ENCODE measurements around the gene EAF1. TPM values are rescaled to one million over a fixed set of nuclear protein-coding genes. Genes with fewer than 3 reads are reported as not detected.
"Not testable (repeated sequence)": the region's sequence is repeated elsewhere in the genome, so short reads cannot be mapped to it uniquely, and the experiment has no call there.

Gene EAF1
- total RNA-seq (2014; rRNA removed; shearing (Covaris generic)), result 19.3 and 32.8 TPM in 2 replicates

DNA sequence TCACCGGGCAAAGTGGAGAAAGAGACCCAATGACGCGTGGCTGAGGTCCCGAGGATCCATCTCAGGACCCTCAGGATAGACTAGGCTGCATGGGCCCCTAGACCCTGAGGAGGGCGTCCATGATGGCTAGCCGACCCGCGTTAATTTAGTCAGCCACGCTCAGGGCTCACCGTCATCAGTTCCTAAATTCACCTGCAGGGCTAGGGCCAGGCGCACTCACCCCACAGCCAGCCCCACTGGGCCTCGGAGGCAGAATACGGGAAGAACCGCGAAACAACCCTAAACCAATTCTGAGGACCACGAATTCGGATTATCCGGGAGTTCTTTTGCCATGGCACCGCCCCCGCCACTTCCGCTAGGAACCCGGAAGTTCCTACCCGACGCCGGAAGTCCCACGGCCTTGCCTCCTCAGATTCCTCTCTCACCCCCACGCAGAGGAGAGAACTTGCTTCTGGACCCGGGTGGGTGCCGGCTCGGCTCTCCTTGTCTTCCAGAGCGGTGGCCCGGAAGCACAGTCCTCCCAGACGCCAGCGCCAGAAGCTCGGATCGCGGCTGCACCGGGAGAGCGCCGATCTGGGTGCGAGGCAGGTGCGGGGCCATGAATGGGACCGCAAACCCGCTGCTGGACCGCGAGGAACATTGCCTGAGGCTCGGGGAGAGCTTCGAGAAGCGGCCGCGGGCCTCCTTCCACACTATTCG lies at the start of gene EAF1, which contains the start of gene METTL6:
TSS of gene EAF1 (plus strand) at position 417 of the 699 bp plus-strand sequence. CDS start at position 599, 182 bp downstream.
TSS of gene METTL6 (minus strand) at position 363 of the 699 bp plus-strand sequence. CDS start 1,033 bp downstream, outside the sequence.
- DNase-seq (ENCODE audit: low read depth), result peak; percentile 78

GRCh38 chr3:15377961-15378791 lies 49.2 kb upstream of the EAF1 start:
- peak; percentile 94 for DNase-seq (ENCODE audit: low read depth)

DNA sequence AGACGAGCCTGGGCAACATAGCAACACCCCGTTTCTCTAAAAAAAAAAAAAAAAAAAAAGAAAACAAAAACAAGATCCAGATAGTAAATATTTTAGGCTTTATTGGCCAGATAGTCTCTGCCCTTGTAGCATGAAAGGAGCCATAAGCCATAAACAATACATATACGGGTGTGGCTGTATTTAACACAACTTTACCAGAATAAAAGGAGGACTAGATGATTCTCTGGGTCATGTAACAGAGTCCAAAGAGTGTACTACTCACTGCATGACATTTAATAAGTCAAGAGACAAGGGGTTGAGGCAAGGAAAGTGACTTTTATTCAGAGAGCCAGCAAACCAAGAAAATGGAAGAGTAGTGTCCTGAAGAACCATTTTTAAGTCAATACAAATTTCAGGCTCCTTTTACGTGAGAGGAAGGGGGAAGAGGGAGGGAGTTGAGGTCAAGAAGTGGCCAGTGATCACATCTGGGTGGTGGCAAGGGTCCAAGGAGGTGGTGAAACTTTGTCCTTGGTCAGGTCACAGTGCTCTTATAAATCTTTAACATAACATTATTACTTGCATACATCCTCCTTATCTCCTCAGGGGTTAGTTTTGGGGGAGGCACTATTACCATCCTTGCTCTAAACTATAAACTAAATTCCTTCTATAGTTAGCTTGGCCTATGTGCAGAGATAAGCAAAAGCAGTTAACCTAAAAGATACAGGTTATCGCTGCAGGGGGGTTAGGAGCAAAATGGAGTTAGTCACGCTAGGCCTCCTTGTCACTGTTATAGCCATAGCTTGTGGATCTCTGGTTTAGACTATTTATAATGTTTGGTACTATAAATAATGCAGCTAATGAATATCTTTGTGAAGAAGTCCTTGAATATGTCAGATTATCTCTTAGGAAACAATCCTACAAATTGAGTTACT lies 46.2 kb upstream of the EAF1 start:
- no peak for DNase-seq (ENCODE audit: low read depth)

DNA sequence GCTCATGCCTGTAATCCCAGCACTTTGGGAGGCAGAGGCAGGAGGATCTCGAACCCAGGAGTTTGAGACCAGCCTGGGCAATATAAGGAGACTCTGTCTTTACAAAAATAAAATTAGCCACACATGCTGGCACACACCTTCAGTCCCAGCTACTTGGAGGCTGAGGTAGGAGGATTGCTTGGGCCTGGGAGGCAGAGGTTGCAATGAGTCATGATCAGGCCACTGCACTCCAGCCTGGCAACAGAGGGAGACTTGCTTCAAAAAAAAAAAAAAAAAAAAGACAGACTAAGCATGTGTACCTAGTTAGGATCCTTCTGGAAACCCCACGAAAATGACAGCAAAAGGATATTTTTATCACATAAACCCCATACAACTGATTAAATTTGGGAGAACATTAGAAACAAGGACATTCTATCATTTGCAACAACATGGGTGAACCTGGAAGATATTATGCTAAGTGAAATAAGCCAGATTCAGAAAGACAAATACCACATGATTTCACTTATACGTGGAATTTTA lies 44.9 kb upstream of the EAF1 start:
- no peak for DNase-seq (ENCODE audit: low read depth)

DNA sequence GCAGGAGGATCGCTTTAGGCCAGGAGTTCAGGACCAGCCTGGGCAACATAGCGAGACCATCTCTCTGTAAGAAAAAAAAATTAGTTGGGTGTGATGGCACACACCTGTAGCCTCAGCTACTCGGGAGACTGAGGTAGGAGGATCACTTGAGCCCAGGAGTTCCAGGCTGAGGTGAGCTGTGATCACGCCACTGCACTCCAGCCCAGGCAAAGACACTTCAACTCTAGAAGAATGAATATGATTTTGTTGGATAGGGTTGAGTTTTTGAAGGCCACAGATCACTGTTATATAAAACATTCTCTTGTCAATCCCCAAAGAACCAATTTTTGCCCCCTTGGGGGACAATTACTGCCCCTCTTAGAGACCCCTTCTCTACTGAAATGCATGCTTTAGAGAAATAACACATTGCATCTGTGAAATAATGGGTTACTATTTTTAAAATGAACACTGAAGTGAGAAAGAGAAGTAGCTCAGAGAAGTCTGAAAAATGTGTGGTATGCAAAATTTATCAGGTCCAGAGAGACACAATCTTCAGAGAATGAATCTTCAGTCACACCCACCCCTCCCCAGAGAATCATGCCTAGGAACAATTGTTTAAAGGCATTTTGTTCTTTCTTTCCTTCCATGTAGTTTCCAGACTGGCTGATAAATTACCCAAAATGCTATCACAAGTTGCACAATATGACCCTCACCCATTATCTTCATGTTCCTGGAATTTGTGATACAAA lies 42.7 kb upstream of the EAF1 start:
- DNase-seq (ENCODE audit: low read depth), result no peak

DNA sequence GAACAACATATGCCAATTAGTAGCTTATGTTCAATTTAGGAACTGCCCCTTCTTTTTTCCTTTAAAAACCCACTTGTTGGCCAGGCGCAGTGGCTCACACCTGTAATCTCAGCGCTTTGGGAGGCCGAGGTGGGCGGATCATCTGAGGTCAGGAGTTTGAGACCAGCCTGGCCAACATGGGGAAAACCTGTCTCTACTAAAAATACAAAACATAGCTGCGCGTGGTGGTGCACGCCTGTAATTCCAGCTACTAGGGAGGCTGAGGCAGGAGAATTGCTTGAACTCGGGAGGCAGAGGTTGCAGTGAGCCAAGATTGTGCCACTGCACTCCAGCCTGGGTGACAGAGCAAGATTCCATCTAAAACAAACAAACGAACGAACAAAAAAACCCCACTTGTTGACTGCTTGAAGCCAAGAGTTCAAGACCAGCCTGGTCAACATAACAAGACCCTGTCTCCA lies 42.1 kb upstream of the EAF1 start:
- not testable (repeated sequence) for DNase-seq (ENCODE audit: low read depth)

DNA sequence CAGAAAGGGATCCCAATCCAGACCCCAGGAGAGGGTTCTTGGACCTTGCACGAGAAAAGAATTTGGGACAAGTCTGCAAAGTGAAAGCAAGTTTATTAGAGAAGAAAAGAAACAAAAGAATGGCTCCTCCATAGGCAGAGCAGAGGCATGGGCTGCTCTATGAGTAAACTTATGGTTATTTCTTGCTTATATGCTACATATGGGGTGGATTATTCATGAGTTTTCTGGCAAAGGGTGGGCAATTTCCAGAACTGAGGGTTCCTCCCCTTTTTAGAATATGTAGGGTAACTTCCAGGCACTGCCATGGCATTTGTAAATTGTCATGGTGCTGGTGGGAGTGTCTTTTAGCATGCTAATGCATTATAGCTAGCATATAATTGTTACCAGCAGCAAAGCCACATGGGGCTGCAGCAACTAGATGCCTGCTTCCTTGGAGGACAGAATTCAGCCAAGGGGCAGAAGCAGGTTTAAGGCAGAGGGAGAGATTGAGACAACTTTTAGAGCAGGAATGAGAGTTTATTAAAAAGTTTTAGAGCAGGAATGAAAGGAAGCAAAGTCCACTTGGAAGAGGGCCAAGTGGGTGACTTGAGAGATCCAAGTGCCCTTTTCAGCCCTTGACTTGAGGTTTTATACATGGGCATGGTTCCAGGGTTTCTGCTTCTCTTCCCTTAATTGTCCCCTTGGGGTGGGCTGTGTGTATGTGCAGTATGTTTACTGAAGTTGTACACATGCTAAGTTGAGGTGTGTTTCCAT lies 41.3 kb upstream of the EAF1 start:
- peak; percentile 14 for DNase-seq (ENCODE audit: low read depth)

GRCh38 chr3:15386654-15386955 lies 40.8 kb upstream of the EAF1 start:
- DNase-seq (ENCODE audit: low read depth), result not testable (repeated sequence)

GRCh38 chr3:15387171-15387581 lies 40.2 kb upstream of the EAF1 start:
- peak; percentile 67 for DNase-seq (ENCODE audit: low read depth)

DNA sequence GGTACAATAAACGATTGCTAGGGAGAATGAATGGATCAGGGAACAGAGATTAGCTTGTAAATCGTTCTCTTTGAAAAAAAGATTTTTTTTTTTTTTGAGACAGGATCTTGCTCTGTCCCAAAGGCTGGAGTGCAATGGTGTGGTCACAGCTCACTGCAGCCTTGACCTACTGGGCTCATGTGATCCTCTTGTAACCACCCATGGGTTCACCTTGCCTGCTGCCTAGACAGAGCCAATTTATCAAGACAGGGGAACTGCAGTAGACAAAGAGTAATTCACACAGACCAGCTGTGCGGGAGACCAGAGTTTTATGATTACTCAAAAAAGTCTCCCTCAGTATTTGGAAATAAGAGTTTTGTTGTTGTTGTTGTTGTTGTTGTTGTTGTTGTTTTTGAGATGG lies 39.7 kb upstream of the EAF1 start:
- no peak for DNase-seq (ENCODE audit: low read depth)

DNA sequence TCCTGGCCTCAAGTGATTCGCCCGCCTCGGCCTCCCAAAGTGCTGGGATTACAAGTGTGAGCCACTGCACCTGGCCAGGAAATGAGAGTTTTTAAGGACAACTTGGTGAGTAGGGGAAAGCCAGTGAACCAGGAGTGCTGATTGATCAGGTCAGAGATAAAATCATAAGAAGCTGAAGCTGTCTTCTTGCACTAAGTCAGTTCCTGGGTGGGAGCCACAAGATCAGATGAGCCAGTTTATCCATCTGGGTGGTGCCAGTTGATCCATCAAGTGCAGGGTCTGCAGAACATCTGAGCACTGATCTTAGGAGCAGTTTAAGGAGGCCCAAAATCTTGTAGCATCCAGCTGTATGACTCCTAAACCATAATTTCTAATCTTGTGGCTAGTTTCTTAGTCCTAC lies 39.1 kb upstream of the EAF1 start:
- not testable (repeated sequence) for DNase-seq (ENCODE audit: low read depth)

GRCh38 chr3:15390460-15390859 lies 36.9 kb upstream of the EAF1 start:
- DNase-seq (ENCODE audit: low read depth), result no peak

GRCh38 chr3:15391007-15391406 lies 36.4 kb upstream of the EAF1 start:
- DNase-seq (ENCODE audit: low read depth), result no peak

GRCh38 chr3:15393252-15393651 lies 34.1 kb upstream of the EAF1 start:
- DNase-seq (ENCODE audit: low read depth), result not testable (repeated sequence)

DNA sequence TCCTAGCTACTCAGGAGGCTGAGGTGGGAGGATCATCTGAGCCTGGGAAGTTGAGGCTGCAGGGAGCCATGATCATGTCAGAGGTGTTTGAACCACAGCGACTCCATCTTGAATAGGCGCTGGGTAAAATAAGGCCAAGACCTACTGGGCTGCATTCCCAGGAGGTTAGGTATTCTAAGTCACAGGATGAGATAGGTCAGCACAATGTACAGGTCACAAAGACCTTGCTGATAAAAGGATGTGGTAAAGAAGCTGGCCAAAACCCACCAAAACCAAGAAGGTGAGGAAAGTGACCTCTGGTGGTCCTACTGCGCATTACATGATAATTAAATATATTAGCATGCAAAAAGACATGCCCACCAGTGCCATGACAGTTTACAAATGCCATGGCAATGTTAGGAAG lies 28.7 kb upstream of the EAF1 start:
- peak; percentile 52 for DNase-seq (ENCODE audit: low read depth)

- no peak for DNase-seq (ENCODE audit: low read depth)
Observed at GRCh38 chr3:15399970-15400369, 27.4 kb upstream of the EAF1 start.

GRCh38 chr3:15401936-15402335 lies 25.5 kb upstream of the EAF1 start:
- DNase-seq (ENCODE audit: low read depth), result no peak

DNA sequence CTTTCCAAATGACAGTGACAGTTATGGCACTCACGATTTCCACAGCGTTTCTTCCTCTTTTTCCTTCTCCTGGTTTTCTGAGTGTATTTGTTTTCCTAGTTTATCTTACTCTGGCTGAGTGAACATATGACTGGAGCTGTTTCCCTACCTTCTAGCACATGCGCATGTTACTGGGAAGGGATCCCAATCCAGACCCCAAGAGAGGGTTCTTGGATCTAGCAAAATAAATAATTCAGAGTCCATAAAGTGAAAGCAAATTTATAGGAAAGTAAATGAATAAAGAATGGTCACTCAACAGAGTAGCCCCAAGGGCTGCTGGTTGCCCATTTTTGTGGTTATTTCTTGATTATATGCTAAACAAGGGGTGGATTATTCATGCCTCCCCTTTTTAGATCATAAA lies 23.9 kb upstream of the EAF1 start:
- DNase-seq (ENCODE audit: low read depth), result no peak

- DNase-seq (ENCODE audit: low read depth), result no peak
Observed at GRCh38 chr3:15403965-15404364, 23.4 kb upstream of the EAF1 start.

DNA sequence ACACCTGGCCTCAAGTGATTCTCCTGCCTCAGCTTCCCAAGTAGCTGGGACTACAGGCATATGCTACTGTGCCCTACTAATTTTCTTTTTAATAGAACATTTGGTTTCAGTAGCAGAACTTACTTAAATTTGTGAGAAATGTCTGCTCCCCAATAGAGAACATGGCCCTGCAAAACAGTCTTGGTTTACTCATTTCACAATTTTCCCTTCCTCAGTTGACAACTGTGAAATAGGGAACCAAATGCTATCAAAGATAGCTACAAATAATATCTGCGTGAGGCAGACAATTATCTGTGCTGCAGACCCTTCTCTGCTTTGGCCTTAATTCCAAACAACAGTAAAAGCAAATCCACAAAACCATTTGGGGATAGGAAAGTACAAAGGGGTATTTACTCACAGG lies 22.6 kb upstream of the EAF1 start:
- DNase-seq (ENCODE audit: low read depth), result no peak

Data from M059J (cell line).